GM13976 (cell line): ENCODE measurements around the gene IL21R.

Experiments
- DNase-seq: peaks from one replicate; pipeline ENCODE4 v3.0.0; 2012; ENCODE audit warnings: low spot score
- CTCF ChIP-seq: IDR thresholded peaks from 2 replicates; pipeline ENCODE4 v1.5.1; 2012; ENCODE audit warnings: borderline replicate concordance, mild to moderate bottlenecking; ENCODE audit not compliant: insufficient read depth; ENCODE audit errors: extremely low read depth, missing control alignments, control extremely low read depth
- in situ Hi-C: fragments of 300-500 bp; cut with MboI; formaldehyde crosslinking; loops from one replicate; pipeline ENCODE4 v1.12.0; 2022; ENCODE audit warnings: low sequenced_read_pairs, mixed read lengths, inconsistent platforms; ENCODE audit not compliant: unreplicated experiment

The IL21R gene

GRCh38 chr16:27366687-27367460, 35.1 kb upstream of the IL21R start:
- DNase-seq, result peak; percentile 71
- in situ Hi-C loops, result loop anchor here (10.0 kb wide), 1 partner anchor 132 kb away; no protein-coding TSS in a partner anchor
- no peak for TF ChIP-seq CTCF

GRCh38 chr16:27367461-27368357, 34.3 kb upstream of the IL21R start:
- in situ Hi-C loops, result loop anchor here (10.0 kb wide), 1 partner anchor 133 kb away; no protein-coding TSS in a partner anchor
- peak; percentile 87 for DNase-seq
- TF ChIP-seq CTCF, result peak; percentile 83

- DNase-seq, result no peak
- in situ Hi-C loops, result loop anchor here (10.0 kb wide), 1 partner anchor 134 kb away; no protein-coding TSS in a partner anchor
- TF ChIP-seq CTCF, result no peak
Measured at GRCh38 chr16:27368358-27368722, 33.6 kb upstream of the IL21R start.

- DNase-seq, result no peak
- in situ Hi-C loops, result loop anchor here (10.0 kb wide), 3 partner anchors 85 to 195 kb away; no protein-coding TSS in a partner anchor
- no peak for TF ChIP-seq CTCF
Measured at GRCh38 chr16:27369806-27370205, 32.2 kb upstream of the IL21R start.

GRCh38 chr16:27370318-27370717, 31.7 kb upstream of the IL21R start:
- no peak for DNase-seq
- in situ Hi-C loops, result loop anchor here (10.0 kb wide), 2 partner anchors 84 to 196 kb away; no protein-coding TSS in a partner anchor
- TF ChIP-seq CTCF, result no peak

DNA sequence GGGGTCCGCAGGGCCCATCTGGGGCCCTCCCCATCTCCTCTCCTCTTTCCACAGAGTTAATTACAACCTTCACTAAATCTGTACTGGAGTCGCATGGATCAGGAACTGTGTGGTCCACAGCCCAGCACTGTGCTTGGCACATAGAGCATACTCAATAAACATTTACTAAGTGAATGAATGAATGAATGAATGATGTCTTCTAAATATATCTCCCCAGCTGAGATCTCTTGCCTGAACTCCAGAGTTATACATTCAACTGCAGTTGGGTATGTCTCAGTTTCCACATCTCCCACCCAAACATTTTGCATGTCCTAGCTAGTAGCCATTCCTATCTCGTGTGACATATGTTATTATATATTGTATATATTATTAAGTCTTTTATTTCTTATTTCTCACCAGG, 28.7 kb upstream of the IL21R start:
- TF ChIP-seq CTCF, result no peak
- no peak for DNase-seq
- in situ Hi-C loops, result loop anchor here (10.0 kb wide), 2 partner anchors 81 to 199 kb away; no protein-coding TSS in a partner anchor
